K562 (cell line): ENCODE measurements around the gene GAK. TPM values are rescaled to one million over a fixed set of nuclear protein-coding genes. Genes with fewer than 3 reads are reported as not detected.

Experiments
- ATAC-seq: fragments of 200-7000 bp; cut with Tn5 transposase; 3 replicates; pipeline ENCODE4 v1.9.1; 2020; ENCODE audit warnings: moderate library complexity
- BruUV-seq: library from RNA; stranded (reverse); fragments of 400-500 nt; replicated peaks from 2 replicates; lab custom pipeline; 2021; lab: Mats Ljungman, UMichigan
- CTCF ChIA-PET: fragments of 300-600 bp; formaldehyde crosslinking; extraction: SDS; loops from one replicate; lab custom pipeline; 2021; ENCODE audit warnings: low intra/inter-chr PET ratio; lab: Yijun Ruan, JAX
- POLR2A ChIA-PET: fragments of 300-600, 350-650 bp; sonication (Branson Sonifier 250); formaldehyde crosslinking; extraction: SDS; loops from one replicate; lab custom pipeline; 2021; ENCODE audit warnings: antibody characterized with exemption, inconsistent platforms; lab: Yijun Ruan, JAX
- DNase-seq, 4 experiments: peaks; one replicate each; pipeline versions ENCODE4 v3.0.0 to v3.0.0-alpha.2; 2011 to 2018; ENCODE audit warnings: low spot score in 3 of 4, mixed read lengths in 3 of 4; ENCODE audit errors: extremely low read depth in 1 of 4
- FAIRE-seq: peaks from 2 replicates; lab custom pipeline; 2011; peaks lifted over from hg19 to GRCh38; lab: Jason Lieb, UNC
- H2AFZ ChIP-seq: 2 replicates; pipeline ENCODE4 v1.6.0; 2011; ENCODE audit warnings: low read depth, low read length, control low read depth, inconsistent platforms
- H3K27ac ChIP-seq: fragments of 200-600 bp; 3 replicates; pipeline ENCODE4 v1.8.0; 2011; ENCODE audit warnings: low read depth, mild to moderate bottlenecking, control low read depth, inconsistent platforms, low read length, moderate library complexity, mixed read lengths; ENCODE audit errors: extremely low read depth
- H3K27me3 ChIP-seq, 2 experiments: fragments of 300-600 bp in 1 of 2; 2 replicates in 1 of 2; 3 replicates in 1 of 2; pipeline versions ENCODE4 v1.6.0 to v1.8.0; 2011; ENCODE audit warnings: inconsistent platforms in 2 of 2, low read length in 2 of 2, mild to moderate bottlenecking in 1 of 2, mixed read lengths in 1 of 2, moderate library complexity in 1 of 2; ENCODE audit not compliant: control insufficient read depth in 2 of 2, insufficient read depth in 2 of 2
- H3K36me3 ChIP-seq: fragments of 300-600 bp; 3 replicates; pipeline ENCODE4 v1.8.0; 2011; ENCODE audit warnings: mild to moderate bottlenecking, low read length, inconsistent platforms; ENCODE audit not compliant: control insufficient read depth, insufficient read depth
- H3K4me1 ChIP-seq, 2 experiments: fragments of 200-600 bp in 1 of 2; replicated peaks in 1 of 2; 2 replicates in 1 of 2; 3 replicates in 1 of 2; pipeline versions ENCODE4 v1.5.1 to v1.8.0; 2011; ENCODE audit warnings: inconsistent platforms in 2 of 2, low read length in 2 of 2, mild to moderate bottlenecking in 1 of 2, mixed read lengths in 1 of 2, moderate library complexity in 1 of 2; ENCODE audit not compliant: control insufficient read depth in 2 of 2, insufficient read depth in 2 of 2
- H3K4me2 ChIP-seq: 2 replicates; pipeline ENCODE4 v1.6.1; 2011; ENCODE audit warnings: low read length, control low read depth, inconsistent platforms, mixed read lengths; ENCODE audit not compliant: insufficient read depth
- H3K4me3 ChIP-seq: fragments of 200-600 bp; sonication (generic), shearing (Covaris generic); 2 replicates; pipeline ENCODE4 v1.5.1; 2016; ENCODE audit warnings: control low read depth, inconsistent platforms
- H3K79me2 ChIP-seq: fragments of 200-600 bp; 3 replicates; pipeline ENCODE4 v1.8.0; 2011; ENCODE audit warnings: low read length, inconsistent platforms; ENCODE audit not compliant: control insufficient read depth, insufficient read depth
- H3K9ac ChIP-seq, 2 experiments: 2 replicates each; pipeline versions ENCODE4 v1.6.0 to v1.6.1; 2011; ENCODE audit warnings: low read depth in 2 of 2, low read length in 2 of 2, control low read depth in 1 of 2, inconsistent platforms in 1 of 2, mild to moderate bottlenecking in 1 of 2, mixed read lengths in 1 of 2; ENCODE audit not compliant: insufficient read depth in 1 of 2
- H3K9me1 ChIP-seq: one replicate; pipeline ENCODE4 v1.6.0; 2011; ENCODE audit warnings: inconsistent platforms, mild to moderate bottlenecking, low read length, moderate library complexity; ENCODE audit not compliant: control insufficient read depth, insufficient read depth
- H3K9me3 ChIP-seq: replicated peaks from 2 replicates; pipeline ENCODE4 v1.5.1; 2011; ENCODE audit warnings: low read depth, low read length, inconsistent platforms; ENCODE audit not compliant: control insufficient read depth, insufficient read depth
- H4K20me1 ChIP-seq: replicated peaks from 2 replicates; pipeline ENCODE4 v1.6.1; 2011; ENCODE audit warnings: low read length, inconsistent platforms, mixed read lengths; ENCODE audit not compliant: control insufficient read depth, insufficient read depth
- ATF7 ChIP-seq: fragments of 450-650 bp; IDR thresholded peaks from 2 replicates; pipeline ENCODE4 v1.7.1; 2014; ENCODE audit warnings: mild to moderate bottlenecking, moderate library complexity
- CBFA2T2 ChIP-seq: fragments of 450-650 bp; conservative IDR thresholded peaks from 2 replicates; pipeline ENCODE4 v1.6.1; 2017; ENCODE audit warnings: mild to moderate bottlenecking
- DACH1 ChIP-seq: fragments of 450-650 bp; IDR thresholded peaks from 2 replicates; pipeline ENCODE4 v1.6.1; 2018; ENCODE audit not compliant: partially characterized antibody
- GTF2A2 ChIP-seq: IDR thresholded peaks from 2 replicates; pipeline ENCODE4 v1.6.1; 2016; ENCODE audit warnings: mild to moderate bottlenecking, missing genetic modification characterization, missing compliant biosample characterization
- HMBOX1 ChIP-seq: sonication (generic); IDR thresholded peaks from 2 replicates; pipeline ENCODE4 v1.6.1; 2016
- HMG20B ChIP-seq: fragments of 250-450 bp; sonication (Bioruptor Pico); IDR thresholded peaks from 2 replicates; pipeline ENCODE4 v1.5.0; 2021; ENCODE audit warnings: mild to moderate bottlenecking
- KLF10 ChIP-seq: fragments of 250-450 bp; sonication (Bioruptor Pico); IDR thresholded peaks from 2 replicates; pipeline ENCODE4 v1.6.1; 2021; ENCODE audit warnings: matching md5 sums
- RBM39 ChIP-seq: fragments of 200-400 bp; formaldehyde crosslinking; optimal IDR thresholded peaks from 2 replicates; pipeline ENCODE3; 2018; ENCODE audit warnings: low read depth, low read length
- SIN3A ChIP-seq, 2 experiments: fragments of 150-350 bp in 1 of 2; IDR thresholded peaks; 2 replicates each; pipeline ENCODE4 v1.6.1; 2011 to 2016; ENCODE audit warnings: borderline replicate concordance in 2 of 2, low read depth in 2 of 2, low read length in 2 of 2, mild to moderate bottlenecking in 2 of 2, moderate library complexity in 2 of 2; ENCODE audit not compliant: control insufficient read depth in 1 of 2
- SNRNP70 ChIP-seq: fragments of 200-400 bp; formaldehyde crosslinking; optimal IDR thresholded peaks from 2 replicates; pipeline ENCODE3; 2017; ENCODE audit warnings: low read depth, low read length
- SREBF2 ChIP-seq: sonication (generic); formaldehyde crosslinking; IDR thresholded peaks from 2 replicates; pipeline ENCODE4 v1.4.0; 2020; ENCODE audit warnings: mild to moderate bottlenecking, missing genetic modification reagents
- TEAD2 ChIP-seq: fragments of 450-650 bp; IDR thresholded peaks from 2 replicates; pipeline ENCODE4 v1.6.1; 2016; ENCODE audit warnings: missing genetic modification characterization, control low read depth, missing compliant biosample characterization
- XRCC5 ChIP-seq: fragments of 200-400 bp; formaldehyde crosslinking; IDR thresholded peaks from 2 replicates; pipeline ENCODE4 v1.6.1; 2017; ENCODE audit warnings: low read depth, mild to moderate bottlenecking, low read length
- ZBTB43 ChIP-seq: sonication (generic); formaldehyde crosslinking; IDR thresholded peaks from 2 replicates; pipeline ENCODE4 v1.8.0; 2023; ENCODE audit warnings: mild to moderate bottlenecking, missing genetic modification reagents
- ZFP30 ChIP-seq: fragments of 250-450 bp; sonication (Bioruptor Pico); IDR thresholded peaks from 2 replicates; pipeline ENCODE4 v1.8.0; 2022; ENCODE audit warnings: moderate library complexity, mild to moderate bottlenecking, inconsistent platforms, borderline replicate concordance
- ZNF445 ChIP-seq: fragments of 250-450 bp; sonication (Bioruptor Pico); IDR thresholded peaks from 2 replicates; pipeline ENCODE4 v1.4.0; 2020; ENCODE audit warnings: low read depth, mild to moderate bottlenecking, moderate library complexity
- ZNF766 ChIP-seq: fragments of 200-800 bp; sonication (Bioruptor generic); conservative IDR thresholded peaks from 2 replicates; pipeline ENCODE4 v1.6.1; 2016; ENCODE audit warnings: missing genetic modification characterization, missing compliant biosample characterization
- WGBS: fragments of 100-300 bp; shearing (Covaris generic); methylation state at CpG from one replicate; pipeline ENCODE4 v1.1.6; 2016; ENCODE audit warnings: low coverage, mixed read lengths; ENCODE audit not compliant: insufficient coverage; ENCODE audit errors: missing lambda C conversion rate; 5-methylcytosine and 5-hydroxymethylcytosine counted together
- in situ Hi-C: fragments of 300-500 bp; cut with MboI; formaldehyde crosslinking; loops from 4 replicates; pipeline ENCODE4 v1.15.0; 2018; ENCODE audit warnings: inconsistent platforms, mixed read lengths
- intact Hi-C: fragments of 100-400 bp; cut with micrococcal nuclease; formaldehyde crosslinking; loops from 2 replicates; pipeline ENCODE4 v1.14.2; 2022
- polyA plus RNA-seq, 8 experiments: library from polyadenylated mRNA; depleted of rRNA in 4 of 8; stranded (reverse) in 5 of 8; unstranded in 3 of 8; fragments of >200 nt; fragmentation: Nextera tagmentation in 2 of 8; fragmentation: Illumina TruSeq in 1 of 8; extraction: Ambion mirVana in 2 of 8; extraction: Trizol in 1 of 8; gene quantifications; 2 replicates each; pipeline versions ENCODE4 v1.2.1 to v1.2.3, GENCODE V29; 2011 to 2014; ENCODE audit warnings: inconsistent platforms in 1 of 8, missing spikeins in 1 of 8
- total RNA-seq, 7 experiments: library from RNA; depleted of rRNA in 6 of 7; stranded (reverse); fragments of >200 nt in 6 of 7; fragmentation: Illumina TruSeq in 2 of 7; extraction: Trizol in 2 of 7; gene quantifications; 2 replicates each; pipeline versions ENCODE4 v1.2.1 to v1.2.3, GENCODE V29; 2011 to 2021; ENCODE audit warnings: low replicate concordance in 1 of 7

GAK gene
- total and polyA plus RNA-seq, 9 of the 15 experiments (the other 6 are each of a cell fraction or from before 2014, with no cell fraction given), result 1.3 to 102 (median 16.2) TPM

- Histone ChIP-seq H3K9ac (peak overlapping the region in 1 of 2 experiments; percentile 26; a peak in 1 of 4 replicates), H3K27me3 (no peaks in the 10 kb centered on the region), H3K9me3 (no peaks in the 10 kb centered on the region), H3K36me3 (no peaks in the 10 kb centered on the region), H3K79me2 (no peaks in the 10 kb centered on the region), H3K27ac (no peak overlapping the region), H3K4me3 (no peak overlapping the region), H2AFZ (no peak overlapping the region), H3K9me1 (no peaks in the 10 kb centered on the region), H3K4me1 (peaks cover 0 to 44% of the 10 kb centered on the region in 2 experiments; a peak in 2 of 5 replicates), H4K20me1 (0 out of 2 replicates have a peak, but pooled peaks cover 4% of the 10 kb centered on the region), H3K4me2 (no peak overlapping the region)
- in situ Hi-C loops (no loop called here), intact Hi-C loops (no loop called here)
- no TSS peak for BruUV-seq
- ATAC-seq, result no peak
- ChIA-PET POLR2A (no interaction called here), CTCF (no interaction called here)
- no peak for DNase-seq
- 71% methylated on average over 35 of the region's 62 CpGs for WGBS
- TF ChIP-seq RBM39 (no peak), TEAD2 (tag) (no peak), SREBF2 (CRISPR knock-in tag) (no peak), ZNF445 (CRISPR knock-in tag) (no peak), HMBOX1 (no peak), XRCC5 (no peak), ATF7 (no peak), CBFA2T2 (no peak), ZNF766 (CRISPR knock-in tag) (no peak), ZBTB43 (CRISPR knock-in tag) (no peak), DACH1 (no peak), SNRNP70 (no peak), ZFP30 (CRISPR knock-in tag) (no peak), GTF2A2 (tag) (no peak), HMG20B (CRISPR knock-in tag) (no peak), SIN3A (IDR thresholded peaks at IDR 0.05; ENCODE audit: borderline replicate concordance in 2 of 2, control insufficient read depth in 1 of 2, low read depth in 2 of 2, low read length in 2 of 2) (no peak), KLF10 (CRISPR knock-in tag) (no peak)
- FAIRE-seq, result no peak
Observed at GRCh38 chr4:946517-947471, 14.7 kb upstream of the GAK start.
